ENCODE data around the gene TMEM184C. TPM values are rescaled to one million over a fixed set of nuclear protein-coding genes. Genes with fewer than 3 reads are reported as not detected.

The TMEM184C gene
- total RNA-seq, 6 experiments from 2014 or later: 19.0 to 25.3 (median 21.3) TPM

- 30% methylated on average over 5 of the region's 7 CpGs for WGBS (ENCODE audit: insufficient coverage, low coverage, low lambda C conversion rate, missing lambda C conversion rate)
- Histone ChIP-seq H3K9me3 (no peaks in the 10 kb centered on the region), H3K27me3 (no peaks in the 10 kb centered on the region), H3K27ac (no peak overlapping the region), H3K4me1 (no peaks in the 10 kb centered on the region), H3K36me3 (no peaks in the 10 kb centered on the region), H3K4me3 (no peak overlapping the region)
- no peak for TF ChIP-seq POLR2A (IDR thresholded peaks at IDR 0.05)
- TF ChIP-seq CTCF (IDR thresholded peaks at IDR 0.05): peak; percentile 89 to 96 (median 90)
- intact Hi-C loops (cut with DNase I): loop anchor here (5.0 kb wide), 1 partner anchor 159 kb away; no protein-coding TSS in a partner anchor
- ATAC-seq: peak; percentile 85 to 93 (median 89)
- DNase-seq: peak in 1 of 3 donors; percentile 58
Observed at GRCh38 chr4:147707892-147708672, 90.9 kb downstream of the TMEM184C start.

GRCh38 chr4:147709999-147710398 lies 92.8 kb downstream of the TMEM184C start:
- WGBS (ENCODE audit: insufficient coverage, low coverage, low lambda C conversion rate, missing lambda C conversion rate): 85% methylated on average over 4 of the region's 5 CpGs
- DNase-seq: no peak
- Histone ChIP-seq H3K27me3 (no peaks in the 10 kb centered on the region), H3K4me1 (no peaks in the 10 kb centered on the region), H3K9me3 (no peaks in the 10 kb centered on the region), H3K4me3 (no peak overlapping the region), H3K27ac (no peak overlapping the region), H3K36me3 (no peaks in the 10 kb centered on the region)
- ATAC-seq: no peak
- intact Hi-C loops (cut with DNase I): loop anchor here (5.0 kb wide), 1 partner anchor 157 kb away; no protein-coding TSS in a partner anchor
- TF ChIP-seq CTCF (IDR thresholded peaks at IDR 0.05) (no peak), POLR2A (IDR thresholded peaks at IDR 0.05) (no peak)

- Histone ChIP-seq H3K4me3 (no peak overlapping the region), H3K9me3 (no peaks in the 10 kb centered on the region), H3K27ac (no peak overlapping the region), H3K27me3 (no peaks in the 10 kb centered on the region), H3K36me3 (no peaks in the 10 kb centered on the region), H3K4me1 (no peaks in the 10 kb centered on the region)
- WGBS (ENCODE audit: insufficient coverage, low coverage, low lambda C conversion rate, missing lambda C conversion rate): 90% methylated on average over 8 of the region's 8 CpGs
- TF ChIP-seq POLR2A (IDR thresholded peaks at IDR 0.05): no peak
- TF ChIP-seq CTCF (IDR thresholded peaks at IDR 0.05): no peak
- DNase-seq (no peak), ATAC-seq (no peak)
- intact Hi-C loops (cut with DNase I): no loop called here
Observed at GRCh38 chr4:147714575-147715401, 97.6 kb downstream of the TMEM184C start.

- no peak for TF ChIP-seq POLR2A (IDR thresholded peaks at IDR 0.05)
- no peak for TF ChIP-seq CTCF (IDR thresholded peaks at IDR 0.05)
- no peak for ATAC-seq
- Histone ChIP-seq H3K4me3 (no peak overlapping the region), H3K36me3 (no peaks in the 10 kb centered on the region), H3K27me3 (no peaks in the 10 kb centered on the region), H3K9me3 (no peaks in the 10 kb centered on the region), H3K4me1 (no peaks in the 10 kb centered on the region), H3K27ac (no peak overlapping the region)
- no peak for DNase-seq
- intact Hi-C loops (cut with DNase I): no loop called here
- 17% methylated on average over 1 of the region's 1 CpG for WGBS (ENCODE audit: insufficient coverage, low coverage, low lambda C conversion rate, missing lambda C conversion rate)
Observed at GRCh38 chr4:147717878-147718277, 100.7 kb downstream of the TMEM184C start.

Other genes starting within 250 kb of the TMEM184C start
- 1 to 10 TPM in 2 of 6 experiments, under 1 TPM in 4; 0.61 to 1.2 (median 0.92) TPM for gene EDNRA, start 136.3 kb upstream of the TMEM184C start, total RNA-seq
- gene PRMT9, start 66.8 kb downstream of the TMEM184C start, total RNA-seq: 1 to 10 TPM; 3.4 to 4.9 (median 4.6) TPM
- gene ARHGAP10, start 114.7 kb downstream of the TMEM184C start, total RNA-seq: 10 to 100 TPM in 3 of 6 experiments, 1 to 10 TPM in 3; 5.5 to 13.3 (median 10.4) TPM